ENCODE measurements around the gene DUSP9. TPM values are rescaled to one million over a fixed set of nuclear protein-coding genes. Genes with fewer than 3 reads are reported as not detected.

Gene DUSP9
- total and polyA plus RNA-seq, 10 of the 15 experiments (the other 5 are each of a cell fraction or from before 2014, with no cell fraction given): 0.10 TPM; not detected in 9

DNA sequence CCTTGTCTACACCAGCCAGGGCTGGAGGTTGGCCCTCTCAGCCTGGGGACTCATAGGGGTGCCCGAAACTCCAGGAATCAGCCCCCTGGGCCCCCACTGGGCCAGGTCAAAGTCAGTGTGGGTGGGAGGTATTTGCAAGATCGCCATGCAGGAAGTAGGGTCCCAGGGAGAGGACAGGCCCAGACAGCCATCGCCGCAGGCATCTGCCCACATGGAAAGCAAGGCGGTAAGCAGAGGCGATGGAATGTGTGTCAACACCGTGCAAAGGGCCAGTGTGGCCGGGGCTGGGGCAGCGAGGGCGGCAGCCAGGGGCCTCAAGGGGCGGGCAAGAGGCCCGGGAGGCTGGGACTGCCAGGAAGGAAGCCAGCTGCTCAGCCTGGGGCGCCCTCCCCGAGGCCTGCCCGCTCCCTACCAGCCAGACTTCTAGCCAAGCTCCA is 19.3 kb upstream of the DUSP9 start:
- FAIRE-seq: no peak
- 18% methylated on average over 15 of the region's 15 CpGs for WGBS (ENCODE audit: insufficient coverage, insufficient replicate concordance, low lambda C conversion rate, missing lambda C conversion rate)
- TF ChIP-seq NR2C1 (IDR thresholded peaks at IDR 0.05) (no peak), BACH1 (IDR thresholded peaks at IDR 0.05; ENCODE audit: borderline replicate concordance) (no peak), MLLT1 (IDR thresholded peaks at IDR 0.05) (no peak), CBX3 (IDR thresholded peaks at IDR 0.05; ENCODE audit: borderline replicate concordance, low read depth) (no peak), ZNF207 (IDR thresholded peaks at IDR 0.05; ENCODE audit: borderline replicate concordance) (no peak), ETV6 (conservative IDR thresholded peaks at IDR 0.05 in 1 of 2, IDR thresholded peaks at IDR 0.05 in 1 of 2; ENCODE audit: borderline replicate concordance in 1 of 2, low read depth in 1 of 2) (no peak), SMARCA5 (IDR thresholded peaks at IDR 0.05) (no peak), SIN3A (IDR thresholded peaks at IDR 0.05; ENCODE audit: low read depth, low read length) (no peak), SPI1 (IDR thresholded peaks at IDR 0.05; ENCODE audit: borderline replicate concordance, insufficient read depth, low read depth, low read length) (no peak), HDAC6 (IDR thresholded peaks at IDR 0.05; ENCODE audit: unreplicated experiment) (no peak), SIX5 (IDR thresholded peaks at IDR 0.05; ENCODE audit: low read depth, low read length, severe bottlenecking) (no peak)
- TF ChIP-seq, protein P1, sequence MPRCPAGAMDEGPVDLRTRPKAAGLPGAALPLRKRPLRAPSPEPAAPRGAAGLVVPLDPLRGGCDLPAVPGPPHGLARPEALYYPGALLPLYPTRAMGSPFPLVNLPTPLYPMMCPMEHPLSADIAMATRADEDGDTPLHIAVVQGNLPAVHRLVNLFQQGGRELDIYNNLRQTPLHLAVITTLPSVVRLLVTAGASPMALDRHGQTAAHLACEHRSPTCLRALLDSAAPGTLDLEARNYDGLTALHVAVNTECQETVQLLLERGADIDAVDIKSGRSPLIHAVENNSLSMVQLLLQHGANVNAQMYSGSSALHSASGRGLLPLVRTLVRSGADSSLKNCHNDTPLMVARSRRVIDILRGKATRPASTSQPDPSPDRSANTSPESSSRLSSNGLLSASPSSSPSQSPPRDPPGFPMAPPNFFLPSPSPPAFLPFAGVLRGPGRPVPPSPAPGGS (IDR thresholded peaks at IDR 0.05; ENCODE audit: borderline replicate concordance, insufficient read depth, low read depth, low read length, poor library complexity, severe bottlenecking): no peak
- TF ChIP-seq, protein P2, sequence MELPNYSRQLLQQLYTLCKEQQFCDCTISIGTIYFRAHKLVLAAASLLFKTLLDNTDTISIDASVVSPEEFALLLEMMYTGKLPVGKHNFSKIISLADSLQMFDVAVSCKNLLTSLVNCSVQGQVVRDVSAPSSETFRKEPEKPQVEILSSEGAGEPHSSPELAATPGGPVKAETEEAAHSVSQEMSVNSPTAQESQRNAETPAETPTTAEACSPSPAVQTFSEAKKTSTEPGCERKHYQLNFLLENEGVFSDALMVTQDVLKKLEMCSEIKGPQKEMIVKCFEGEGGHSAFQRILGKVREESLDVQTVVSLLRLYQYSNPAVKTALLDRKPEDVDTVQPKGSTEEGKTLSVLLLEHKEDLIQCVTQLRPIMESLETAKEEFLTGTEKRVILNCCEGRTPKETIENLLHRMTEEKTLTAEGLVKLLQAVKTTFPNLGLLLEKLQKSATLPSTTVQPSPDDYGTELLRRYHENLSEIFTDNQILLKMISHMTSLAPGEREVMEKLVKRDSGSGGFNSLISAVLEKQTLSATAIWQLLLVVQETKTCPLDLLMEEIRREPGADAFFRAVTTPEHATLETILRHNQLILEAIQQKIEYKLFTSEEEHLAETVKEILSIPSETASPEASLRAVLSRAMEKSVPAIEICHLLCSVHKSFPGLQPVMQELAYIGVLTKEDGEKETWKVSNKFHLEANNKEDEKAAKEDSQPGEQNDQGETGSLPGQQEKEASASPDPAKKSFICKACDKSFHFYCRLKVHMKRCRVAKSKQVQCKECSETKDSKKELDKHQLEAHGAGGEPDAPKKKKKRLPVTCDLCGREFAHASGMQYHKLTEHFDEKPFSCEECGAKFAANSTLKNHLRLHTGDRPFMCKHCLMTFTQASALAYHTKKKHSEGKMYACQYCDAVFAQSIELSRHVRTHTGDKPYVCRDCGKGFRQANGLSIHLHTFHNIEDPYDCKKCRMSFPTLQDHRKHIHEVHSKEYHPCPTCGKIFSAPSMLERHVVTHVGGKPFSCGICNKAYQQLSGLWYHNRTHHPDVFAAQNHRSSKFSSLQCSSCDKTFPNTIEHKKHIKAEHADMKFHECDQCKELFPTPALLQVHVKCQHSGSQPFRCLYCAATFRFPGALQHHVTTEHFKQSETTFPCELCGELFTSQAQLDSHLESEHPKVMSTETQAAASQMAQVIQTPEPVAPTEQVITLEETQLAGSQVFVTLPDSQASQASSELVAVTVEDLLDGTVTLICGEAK (IDR thresholded peaks at IDR 0.05; ENCODE audit: borderline replicate concordance): no peak
- TF ChIP-seq, protein P3, sequence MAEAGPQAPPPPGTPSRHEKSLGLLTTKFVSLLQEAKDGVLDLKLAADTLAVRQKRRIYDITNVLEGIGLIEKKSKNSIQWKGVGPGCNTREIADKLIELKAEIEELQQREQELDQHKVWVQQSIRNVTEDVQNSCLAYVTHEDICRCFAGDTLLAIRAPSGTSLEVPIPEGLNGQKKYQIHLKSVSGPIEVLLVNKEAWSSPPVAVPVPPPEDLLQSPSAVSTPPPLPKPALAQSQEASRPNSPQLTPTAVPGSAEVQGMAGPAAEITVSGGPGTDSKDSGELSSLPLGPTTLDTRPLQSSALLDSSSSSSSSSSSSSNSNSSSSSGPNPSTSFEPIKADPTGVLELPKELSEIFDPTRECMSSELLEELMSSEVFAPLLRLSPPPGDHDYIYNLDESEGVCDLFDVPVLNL (IDR thresholded peaks at IDR 0.05; ENCODE audit: low read depth, low read length): no peak

More for the DNA sequence above, 19.3 kb upstream of the DUSP9 start:
- Histone ChIP-seq H3K27me3 (replicated peaks in 1 of 2; ENCODE audit: control insufficient read depth in 2 of 2, insufficient read depth in 2 of 2, low read length in 1 of 2) (no peaks in the 10 kb centered on the region; a peak in 3 of 4 replicates), H3K79me2 (ENCODE audit: control insufficient read depth, insufficient read depth, low read length) (no peaks in the 10 kb centered on the region), H3K4me3 (no peak overlapping the region), H3K9me3 (replicated peaks; ENCODE audit: control insufficient read depth, insufficient read depth, low read length) (no peaks in the 10 kb centered on the region; the same call in 2 of the 3 replicates), H3K27ac (ENCODE audit: control insufficient read depth, insufficient read depth) (no peak overlapping the region), H2AFZ (ENCODE audit: control insufficient read depth, low read depth, low read length) (no peak overlapping the region), H3K36me3 (ENCODE audit: control insufficient read depth in 2 of 2, insufficient read depth in 2 of 2, low read length in 1 of 2) (no peaks in the 10 kb centered on the region), H3K4me2 (ENCODE audit: control insufficient read depth, insufficient read depth) (no peak overlapping the region), H3K4me1 (ENCODE audit: control insufficient read depth, insufficient read depth, low read length) (no peaks in the 10 kb centered on the region), H3K9ac (ENCODE audit: control insufficient read depth, insufficient read depth, low read length) (no peak overlapping the region), H4K20me1 (ENCODE audit: control insufficient read depth, insufficient read depth) (no peaks in the 10 kb centered on the region)
- intact Hi-C loops (cut with micrococcal nuclease; ENCODE audit: unreplicated experiment): no loop called here
- no peak for ATAC-seq
- POLR2A ChIA-PET: no interaction called here
- in situ Hi-C loops (cut with MboI): no loop called here
- CTCF ChIA-PET: no interaction called here
- RAD21 ChIA-PET (ENCODE audit: unreplicated experiment): no interaction called here
- SMC1A ChIA-PET (ENCODE audit: uncharacterized antibody, unreplicated experiment): no interaction called here
- BruUV-seq (replicated peaks): no TSS peak
- no peak for DNase-seq (ENCODE audit: low read depth, low spot score)

All from GM12878 (cell line).